CD4-positive, alpha-beta T cell (primary cell): Measurements from ENCODE around the gene ZXDC. TPM values are rescaled to one million over a fixed set of nuclear protein-coding genes. Genes with fewer than 3 reads are reported as not detected.

Source experiments
- ATAC-seq: fragments of 200-7000 bp; cut with Tn5 transposase; one replicate; pipeline ENCODE4 v1.10.0; 2022; ENCODE audit warnings: mild to moderate bottlenecking; ENCODE audit not compliant: poor library complexity
- CTCF ChIA-PET: fragments of 350-600 bp; sonication (Branson Sonifier 250); formaldehyde crosslinking; loops from one replicate; lab custom pipeline; 2021; ENCODE audit warnings: antibody characterized with exemption, inconsistent platforms; lab: Charles Lee
- POLR2A ChIA-PET: fragments of 350-600 bp; sonication (Branson Sonifier 250); formaldehyde crosslinking; loops from one replicate; lab custom pipeline; 2021; ENCODE audit warnings: antibody characterized with exemption, inconsistent platforms; lab: Charles Lee
- DNase-seq, 14 experiments: peaks; one replicate each; pipeline ENCODE4 v3.0.0-alpha.2; 2013 to 2020; ENCODE audit warnings: mixed read lengths in 2 of 14
- H3K27ac ChIP-seq, 2 donors: one replicate each; pipeline versions ENCODE4 v1.5.1 to v1.7.0; 2013; ENCODE audit warnings: low read length in 2 of 2, low read depth in 1 of 2, mild to moderate bottlenecking in 1 of 2
- H3K27me3 ChIP-seq, 2 experiments: 1 replicate in 1 of 2; 2 replicates in 1 of 2; pipeline versions ENCODE4 v1.6.1 to v1.7.0; 2013; ENCODE audit warnings: low read length in 2 of 2, control low read depth in 1 of 2, mild to moderate bottlenecking in 1 of 2, moderate library complexity in 1 of 2; ENCODE audit not compliant: insufficient read depth in 2 of 2, control insufficient read depth in 1 of 2
- H3K36me3 ChIP-seq: one replicate; pipeline ENCODE4 v1.6.1; 2013; ENCODE audit warnings: low read length, control low read depth; ENCODE audit not compliant: insufficient read depth
- H3K4me1 ChIP-seq: one replicate; pipeline ENCODE4 v1.6.1; 2013; ENCODE audit warnings: low read length, control low read depth; ENCODE audit not compliant: insufficient read depth
- H3K4me3 ChIP-seq: one replicate; pipeline ENCODE4 v1.5.1; 2013; ENCODE audit warnings: mild to moderate bottlenecking, low read length, moderate library complexity
- H3K9me3 ChIP-seq, 2 experiments: 1 replicate in 1 of 2; 2 replicates in 1 of 2; pipeline versions ENCODE4 v1.6.1 to v1.7.0; 2013; ENCODE audit warnings: low read length in 2 of 2, mild to moderate bottlenecking in 2 of 2, control low read depth in 1 of 2, moderate library complexity in 1 of 2; ENCODE audit not compliant: control insufficient read depth in 1 of 2, insufficient read depth in 1 of 2
- H3K27ac Mint-ChIP-seq: one replicate; pipeline ENCODE4 v1.8.0; 2020; ENCODE audit warnings: mixed read lengths
- H3K27me3 Mint-ChIP-seq: one replicate; pipeline ENCODE4 v1.8.0; 2021; ENCODE audit warnings: mixed read lengths
- H3K36me3 Mint-ChIP-seq: one replicate; pipeline ENCODE4 v1.8.0; 2021; ENCODE audit warnings: low read depth, mixed read lengths
- H3K4me1 Mint-ChIP-seq: one replicate; pipeline ENCODE4 v1.8.0; 2021; ENCODE audit warnings: low read depth, mixed read lengths
- H3K4me3 Mint-ChIP-seq: one replicate; pipeline ENCODE4 v1.8.0; 2020; ENCODE audit warnings: mild to moderate bottlenecking, mixed read lengths
- H3K9me3 Mint-ChIP-seq: one replicate; pipeline ENCODE4 v1.8.0; 2020; ENCODE audit warnings: mixed read lengths
- CTCF ChIP-seq: fragments of 200-600 bp; IDR thresholded peaks from one replicate; pipeline ENCODE4 v1.8.0; 2022; ENCODE audit warnings: antibody characterized with exemption, mild to moderate bottlenecking
- intact Hi-C, 2 experiments: fragments of 100-400 bp; cut with DNase I in 1 of 2; cut with micrococcal nuclease in 1 of 2; formaldehyde crosslinking; loops; one replicate each; pipeline versions ENCODE4 v1.15.1 to v1.9.0; 2023 to 2025; cut with DNase I, micrococcal nuclease
- total RNA-seq, 174 experiments: library from RNA in 2 of 174; stranded (reverse) in 2 of 174; gene quantifications; one replicate each; pipeline ENCODE4 v1.2.3 and lab custom pipeline; 2021 to 2026

The ZXDC gene
- total RNA-seq, 2 experiments from 2014 or later: 60.7 to 61.3 TPM

DNA sequence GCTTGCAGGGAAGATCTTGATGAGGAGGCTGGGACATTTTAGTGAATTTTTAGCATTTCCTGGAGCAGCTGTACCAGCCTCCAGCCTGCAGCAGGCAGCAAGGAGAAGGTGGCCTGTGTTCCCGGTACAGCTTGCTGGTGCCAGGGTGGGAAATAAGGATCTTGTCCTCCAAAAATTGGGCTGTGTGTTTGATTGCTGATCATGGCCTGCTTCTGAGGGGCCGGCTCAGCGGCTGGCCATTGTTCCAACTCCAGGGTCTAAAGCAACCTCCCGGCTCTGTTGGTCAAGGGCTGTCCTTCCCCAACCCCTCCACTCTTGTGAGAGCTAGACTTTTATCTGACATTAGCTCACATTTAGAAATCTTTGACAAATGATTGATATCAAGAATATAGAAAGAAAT lies 75.9 kb downstream of the ZXDC start:
- ATAC-seq (no peak), DNase-seq (no peak)
- no peak overlapping the region for H3K27ac ChIP-seq
- ChIA-PET POLR2A (no interaction called here), CTCF (no interaction called here)
- no peaks in the 10 kb centered on the region for H3K4me1 ChIP-seq
- H3K27me3 Mint-ChIP-seq: peaks cover 33% of the 10 kb centered on the region
- no peaks in the 10 kb centered on the region for H3K36me3 ChIP-seq
- H3K4me1 Mint-ChIP-seq: no peaks in the 10 kb centered on the region
- H3K9me3 Mint-ChIP-seq: no peaks in the 10 kb centered on the region
- intact Hi-C loops: no loop called here
- TF ChIP-seq CTCF: no peak
- peaks cover 3 to 7% of the 10 kb centered on the region in 2 experiments for H3K27me3 ChIP-seq
- no peak overlapping the region for H3K27ac Mint-ChIP-seq
- H3K9me3 ChIP-seq: no peaks in the 10 kb centered on the region
- H3K4me3 Mint-ChIP-seq: no peak overlapping the region
- H3K4me3 ChIP-seq: no peak overlapping the region
- H3K36me3 Mint-ChIP-seq: no peaks in the 10 kb centered on the region

GRCh38 chr3:126399351-126399735 lies 76.3 kb downstream of the ZXDC start:
- TF ChIP-seq CTCF: no peak
- no peaks in the 10 kb centered on the region for H3K9me3 ChIP-seq
- H3K4me1 ChIP-seq: no peaks in the 10 kb centered on the region
- no peaks in the 10 kb centered on the region for H3K36me3 ChIP-seq
- no peaks in the 10 kb centered on the region for H3K9me3 Mint-ChIP-seq
- intact Hi-C loops: no loop called here
- H3K27ac ChIP-seq: no peak overlapping the region
- no peaks in the 10 kb centered on the region for H3K4me1 Mint-ChIP-seq
- H3K4me3 Mint-ChIP-seq: no peak overlapping the region
- POLR2A ChIA-PET: interaction anchor here (0.7 kb wide), 1 partner anchor 33 kb away, joined by 4 read pairs; no protein-coding TSS in a partner anchor
- H3K4me3 ChIP-seq: no peak overlapping the region
- peaks cover 3 to 11% of the 10 kb centered on the region in 2 experiments for H3K27me3 ChIP-seq
- peaks cover 33% of the 10 kb centered on the region for H3K27me3 Mint-ChIP-seq
- CTCF ChIA-PET: no interaction called here
- H3K27ac Mint-ChIP-seq: no peak overlapping the region
- DNase-seq (no peak), ATAC-seq (no peak)
- no peaks in the 10 kb centered on the region for H3K36me3 Mint-ChIP-seq

- peaks cover 33% of the 10 kb centered on the region for H3K27me3 Mint-ChIP-seq
- intact Hi-C loops: no loop called here
- H3K4me1 Mint-ChIP-seq: no peaks in the 10 kb centered on the region
- DNase-seq (no peak), ATAC-seq (no peak)
- no peaks in the 10 kb centered on the region for H3K9me3 Mint-ChIP-seq
- Histone ChIP-seq H3K36me3 (no peaks in the 10 kb centered on the region), H3K9me3 (no peaks in the 10 kb centered on the region), H3K4me3 (no peak overlapping the region), H3K4me1 (no peaks in the 10 kb centered on the region), H3K27me3 (peaks cover 6 to 18% of the 10 kb centered on the region in 2 experiments), H3K27ac (no peak overlapping the region)
- H3K27ac Mint-ChIP-seq: no peak overlapping the region
- ChIA-PET CTCF (no interaction called here), POLR2A (interaction anchor here (0.7 kb wide), 1 partner anchor 32 kb away, joined by 4 read pairs; no protein-coding TSS in a partner anchor)
- H3K36me3 Mint-ChIP-seq: no peaks in the 10 kb centered on the region
- H3K4me3 Mint-ChIP-seq: no peak overlapping the region
- no peak for TF ChIP-seq CTCF
These were observed 77.0 kb downstream of the ZXDC start for GRCh38 chr3:126398423-126399350.
